Common myeloid progenitor, CD34-positive (primary cell): ENCODE results near the gene ADSS2.
A peak's percentile ranks its signal among the peaks of the same experiment; 100 is the strongest.

Source experiments
- CTCF ChIA-PET: fragments of 350-600 bp; sonication (Branson Sonifier 250); formaldehyde crosslinking; loops from one replicate; lab custom pipeline; 2021; ENCODE audit warnings: antibody characterized with exemption; lab: Charles Lee
- POLR2A ChIA-PET: fragments of 350-600 bp; sonication (Branson Sonifier 250); formaldehyde crosslinking; loops from one replicate; lab custom pipeline; 2021; ENCODE audit warnings: antibody characterized with exemption; lab: Charles Lee
- DNase-seq, 3 donors: peaks; one replicate each; pipeline versions ENCODE4 v3.0.0 to v3.0.0-alpha.2; 2013
- H3K27ac ChIP-seq, 2 experiments: 1 replicate in 1 of 2; 2 replicates in 1 of 2; pipeline ENCODE4 v1.7.0; 2013; ENCODE audit warnings: inconsistent platforms in 2 of 2, low read length in 2 of 2, mild to moderate bottlenecking in 2 of 2, low read depth in 1 of 2, moderate library complexity in 1 of 2; ENCODE audit not compliant: severe bottlenecking in 2 of 2, insufficient read depth in 1 of 2, poor library complexity in 1 of 2
- H3K27me3 ChIP-seq, 5 experiments: replicated peaks in 2 of 5; 1 replicate in 3 of 5; 2 replicates in 2 of 5; pipeline versions ENCODE4 v1.6.1 to v1.7.0; 2013; ENCODE audit warnings: low read length in 4 of 5, mild to moderate bottlenecking in 2 of 5, moderate library complexity in 2 of 5, inconsistent platforms in 1 of 5; ENCODE audit not compliant: insufficient read depth in 5 of 5, control insufficient read depth in 4 of 5
- H3K36me3 ChIP-seq, 4 experiments: 1 replicate in 2 of 4; 2 replicates in 2 of 4; pipeline versions ENCODE4 v1.6.1 to v1.7.0; 2013; ENCODE audit warnings: low read length in 3 of 4, control low read depth in 1 of 4, mild to moderate bottlenecking in 1 of 4; ENCODE audit not compliant: control insufficient read depth in 4 of 4, insufficient read depth in 4 of 4
- H3K4me1 ChIP-seq, 4 experiments: 1 replicate in 3 of 4; 2 replicates in 1 of 4; pipeline versions ENCODE4 v1.6.1 to v1.7.1; 2013; ENCODE audit warnings: low read length in 3 of 4, mild to moderate bottlenecking in 3 of 4, control low read depth in 1 of 4, inconsistent platforms in 1 of 4, moderate library complexity in 1 of 4; ENCODE audit not compliant: control insufficient read depth in 4 of 4, insufficient read depth in 4 of 4; ENCODE audit errors: control extremely low read depth in 1 of 4
- H3K4me3 ChIP-seq, 7 experiments: 1 replicate in 4 of 7; 2 replicates in 3 of 7; pipeline versions ENCODE4 v1.5.1 to v1.7.0; 2013; ENCODE audit warnings: mild to moderate bottlenecking in 7 of 7, low read length in 6 of 7, moderate library complexity in 6 of 7, inconsistent platforms in 2 of 7, low read depth in 2 of 7, control low read depth in 1 of 7; ENCODE audit not compliant: insufficient read depth in 4 of 7, control insufficient read depth in 1 of 7; ENCODE audit errors: extremely low read depth in 1 of 7
- H3K9me3 ChIP-seq, 5 experiments: 1 replicate in 4 of 5; 2 replicates in 1 of 5; pipeline versions ENCODE4 v1.6.1 to v1.7.1; 2013; ENCODE audit warnings: low read length in 4 of 5, mild to moderate bottlenecking in 2 of 5, inconsistent platforms in 1 of 5, low read depth in 1 of 5, moderate library complexity in 1 of 5; ENCODE audit not compliant: control insufficient read depth in 4 of 5, insufficient read depth in 2 of 5; ENCODE audit errors: control extremely low read depth in 1 of 5
- WGBS: methylation state at CpG from one replicate; pipeline ENCODE4 v1.1.5; 2013; ENCODE audit not compliant: insufficient coverage; 5-methylcytosine and 5-hydroxymethylcytosine counted together

Gene ADSS2

DNA sequence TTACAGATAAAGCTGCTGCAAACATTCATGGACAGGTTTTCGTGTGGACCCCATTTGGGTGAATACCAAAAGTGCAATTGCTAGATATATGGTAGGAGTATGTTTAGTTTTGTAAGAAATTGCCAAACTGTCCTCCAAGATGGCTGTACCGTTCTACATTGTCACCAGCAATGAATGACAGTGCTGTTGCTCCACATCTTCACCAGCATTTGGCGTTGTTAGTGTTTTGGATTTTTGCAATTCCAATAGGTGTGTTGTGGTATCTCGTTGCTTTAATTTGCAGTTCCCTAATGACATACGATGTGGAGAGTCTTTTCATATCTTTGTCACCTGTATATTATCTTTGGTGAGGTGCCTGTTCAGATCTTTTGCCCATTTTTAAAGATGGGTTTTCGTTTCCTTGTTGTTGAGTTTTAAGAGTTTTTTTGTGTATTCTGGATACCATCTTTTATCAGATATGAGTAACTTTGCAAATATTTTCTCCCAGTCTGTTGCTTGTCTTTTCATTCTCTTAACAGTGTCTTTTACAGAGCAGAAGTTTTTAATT lies 21.4 kb upstream of the ADSS2 start:
- POLR2A ChIA-PET = no interaction called here
- no peaks in the 10 kb centered on the region for H3K36me3 ChIP-seq
- H3K4me1 ChIP-seq = no peaks in the 10 kb centered on the region
- no peak for DNase-seq
- 100% methylated on average over 2 of the region's 6 CpGs for WGBS
- no peak overlapping the region for H3K4me3 ChIP-seq
- CTCF ChIA-PET = no interaction called here
- no peaks in the 10 kb centered on the region for H3K27me3 ChIP-seq
- H3K9me3 ChIP-seq = peaks cover 0 to 4% (median 0%) of the 10 kb centered on the region in 5 experiments
- no peak overlapping the region for H3K27ac ChIP-seq

DNA sequence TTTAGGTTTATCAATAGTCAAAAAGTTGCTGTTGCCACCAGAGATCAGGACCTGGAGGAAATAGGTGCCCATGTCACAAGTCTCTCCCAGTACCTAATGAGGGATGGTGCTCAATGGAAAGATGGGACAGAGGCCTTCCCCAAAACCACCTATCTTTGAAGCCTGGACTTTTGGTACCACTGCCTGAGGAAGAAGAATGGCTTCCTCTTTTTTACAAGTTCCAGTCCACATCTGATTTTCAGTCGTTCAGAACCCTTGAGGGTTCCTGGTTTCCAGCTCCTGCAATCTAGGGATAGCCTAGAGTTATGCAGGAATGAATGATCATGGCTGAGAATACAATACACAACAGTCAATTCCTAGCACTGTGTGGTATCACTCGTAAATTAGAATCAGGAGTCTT lies 15.0 kb upstream of the ADSS2 start:
- no peak for DNase-seq
- H3K27me3 ChIP-seq = no peaks in the 10 kb centered on the region
- H3K27ac ChIP-seq = no peak overlapping the region
- CTCF ChIA-PET = no interaction called here
- no peak overlapping the region for H3K4me3 ChIP-seq
- no peaks in the 10 kb centered on the region for H3K36me3 ChIP-seq
- no CpG with 5 or more reads among the region's 2 CpGs for WGBS
- peaks cover 0 to 3% (median under 1%) of the 10 kb centered on the region in 4 experiments for H3K4me1 ChIP-seq
- POLR2A ChIA-PET = no interaction called here
- no peaks in the 10 kb centered on the region for H3K9me3 ChIP-seq

DNA sequence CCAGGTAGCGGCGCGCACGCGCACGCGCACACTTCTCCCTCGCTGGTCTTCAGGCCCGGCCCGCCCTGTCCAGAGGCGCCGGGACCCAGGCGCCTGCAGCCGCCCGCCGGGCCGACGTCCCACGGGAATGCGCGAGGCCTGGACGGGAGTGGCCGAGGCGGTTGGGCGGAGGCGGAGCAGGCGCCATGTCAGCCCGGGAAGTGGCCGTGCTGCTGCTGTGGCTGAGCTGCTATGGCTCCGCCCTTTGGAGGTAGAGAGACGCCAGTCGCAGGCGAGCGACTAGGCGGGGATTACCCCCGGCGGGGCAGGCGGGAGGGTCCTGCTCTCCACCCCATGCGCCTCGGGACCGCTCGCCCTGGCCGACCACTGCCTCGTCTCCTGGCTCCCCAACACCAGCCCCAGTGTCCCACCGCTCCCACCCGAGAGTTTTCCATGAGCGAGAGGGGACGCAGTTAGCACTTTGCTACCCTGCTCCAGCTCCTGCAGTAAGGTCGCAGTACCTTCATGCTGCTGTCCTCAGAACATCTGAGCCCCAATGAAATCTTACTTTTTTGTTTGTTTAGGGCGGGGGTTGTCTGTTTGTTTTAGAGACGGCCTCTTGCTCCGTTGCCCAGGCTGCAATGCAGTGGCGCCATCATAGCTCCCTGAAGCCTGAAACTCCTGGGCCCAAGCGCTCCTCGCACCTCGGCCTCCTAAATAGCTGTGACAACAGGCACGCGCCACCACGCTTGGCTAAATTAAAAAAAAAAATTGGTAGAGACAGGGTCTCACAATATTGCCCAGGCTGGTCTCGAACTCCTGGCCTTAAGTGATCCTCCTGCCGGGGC lies 9.7 kb upstream of the ADSS2 start, which contains the start of gene CATSPERE:
Gene CATSPERE, plus strand, starts transcription at position 29 of the 827 bp plus-strand sequence. Its CDS starts 157 bp downstream, at position 186.
- Histone ChIP-seq H3K27me3 (no peaks in the 10 kb centered on the region), H3K27ac (peak within 1 kb of the TSS; percentile 58 to 77), H3K4me1 (peaks cover 2 to 12% (median 8%) of the 10 kb centered on the region in 4 experiments), H3K36me3 (no peaks in the 10 kb centered on the region), H3K9me3 (peaks cover 0 to 3% (median 0%) of the 10 kb centered on the region in 5 experiments), H3K4me3 (peak within 1 kb of the TSS; percentile 40 to 87 (median 73))
- CTCF ChIA-PET = interaction anchor here (1.3 to 1.5 kb wide), 2 partner anchors 15 to 34 kb away, joined by 3 read pairs; no protein-coding TSS in a partner anchor
- POLR2A ChIA-PET = no interaction called here
- 17% methylated on average over 57 of the region's 61 CpGs for WGBS
- DNase-seq = peak; percentile 63 to 81 (median 75)

DNA sequence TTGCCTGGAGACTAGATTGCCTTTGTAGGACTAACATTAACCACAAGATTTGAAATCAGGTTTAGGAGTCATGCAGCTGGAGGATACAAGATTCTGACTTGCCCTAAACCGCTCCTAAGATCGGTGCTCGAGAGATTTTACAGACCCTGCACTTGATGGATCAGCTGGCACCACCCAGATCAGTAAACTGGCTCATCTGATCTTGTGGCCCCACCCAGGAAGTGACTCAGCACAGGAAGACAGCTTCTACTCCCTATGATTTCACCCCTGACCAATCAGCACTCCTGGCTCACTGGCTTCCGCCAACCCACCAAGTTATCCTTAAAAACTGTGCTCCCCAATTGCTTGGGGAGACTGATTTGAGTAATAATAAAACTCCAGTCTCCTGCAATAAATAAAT lies 8.5 kb upstream of the ADSS2 start:
- H3K27ac ChIP-seq = no peak overlapping the region
- 100% methylated on average over 3 of the region's 4 CpGs for WGBS
- no peak overlapping the region for H3K4me3 ChIP-seq
- H3K27me3 ChIP-seq = no peaks in the 10 kb centered on the region
- POLR2A ChIA-PET = no interaction called here
- H3K4me1 ChIP-seq = peaks cover 2 to 12% (median 8%) of the 10 kb centered on the region in 4 experiments
- H3K9me3 ChIP-seq = peaks cover 0 to 3% (median 0%) of the 10 kb centered on the region in 5 experiments
- CTCF ChIA-PET = no interaction called here
- no peaks in the 10 kb centered on the region for H3K36me3 ChIP-seq
- DNase-seq = peak; percentile 13 to 31 (median 14)

DNA sequence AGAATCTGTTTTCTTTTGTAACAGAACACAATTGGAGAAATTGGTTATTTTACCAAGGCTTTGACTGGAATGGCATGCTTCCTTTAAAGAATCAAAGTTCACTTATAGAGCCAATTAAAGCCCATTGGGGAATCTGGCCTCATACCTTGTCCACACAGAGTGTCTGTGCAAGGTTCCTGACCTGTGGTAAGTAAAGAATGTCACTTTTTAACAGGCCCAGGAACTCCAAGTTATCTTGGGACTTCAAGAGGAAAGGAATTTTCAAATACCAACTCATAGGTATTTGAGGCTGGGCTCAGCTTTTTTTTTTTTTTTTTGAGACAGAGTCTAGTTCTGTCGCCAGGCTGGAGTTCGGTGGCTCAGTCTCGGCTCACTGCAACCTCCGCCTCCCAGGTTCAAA lies 7.1 kb upstream of the ADSS2 start:
- Histone ChIP-seq H3K27ac (no peak overlapping the region), H3K4me1 (peaks cover 2 to 12% (median 8%) of the 10 kb centered on the region in 4 experiments), H3K9me3 (peaks cover 0 to 3% (median 0%) of the 10 kb centered on the region in 5 experiments), H3K36me3 (no peaks in the 10 kb centered on the region), H3K4me3 (no peak overlapping the region), H3K27me3 (no peaks in the 10 kb centered on the region)
- POLR2A ChIA-PET = no interaction called here
- DNase-seq = no peak
- WGBS = no CpG with 5 or more reads among the region's 4 CpGs
- CTCF ChIA-PET = no interaction called here

DNA sequence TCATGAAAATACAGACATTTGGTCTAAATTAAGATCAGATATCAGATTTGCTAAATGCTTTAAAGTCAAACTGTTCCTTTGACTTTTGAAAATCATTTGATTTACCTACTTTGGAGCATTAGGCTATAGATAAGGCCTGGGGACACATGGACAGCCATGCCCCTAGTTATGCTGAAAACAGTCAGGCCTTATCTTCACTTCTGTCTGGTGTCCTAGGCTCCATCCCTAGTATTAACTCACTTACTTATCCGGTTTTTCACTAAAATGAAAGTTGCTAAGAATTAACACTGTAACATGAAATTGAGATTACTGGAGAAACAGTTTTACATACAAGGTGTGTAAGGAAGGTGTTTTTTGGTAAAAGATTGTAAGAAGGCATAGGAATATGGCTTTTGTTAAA lies 4.9 kb upstream of the ADSS2 start:
- H3K4me3 ChIP-seq = no peak overlapping the region
- peaks cover 5 to 14% (median 8%) of the 10 kb centered on the region in 4 experiments for H3K4me1 ChIP-seq
- no peaks in the 10 kb centered on the region for H3K36me3 ChIP-seq
- no CpG with 5 or more reads among the region's 1 CpG for WGBS
- peaks cover 0 to 3% (median 0%) of the 10 kb centered on the region in 5 experiments for H3K9me3 ChIP-seq
- CTCF ChIA-PET = no interaction called here
- no peak overlapping the region for H3K27ac ChIP-seq
- no peaks in the 10 kb centered on the region for H3K27me3 ChIP-seq
- no peak for DNase-seq
- POLR2A ChIA-PET = no interaction called here

DNA sequence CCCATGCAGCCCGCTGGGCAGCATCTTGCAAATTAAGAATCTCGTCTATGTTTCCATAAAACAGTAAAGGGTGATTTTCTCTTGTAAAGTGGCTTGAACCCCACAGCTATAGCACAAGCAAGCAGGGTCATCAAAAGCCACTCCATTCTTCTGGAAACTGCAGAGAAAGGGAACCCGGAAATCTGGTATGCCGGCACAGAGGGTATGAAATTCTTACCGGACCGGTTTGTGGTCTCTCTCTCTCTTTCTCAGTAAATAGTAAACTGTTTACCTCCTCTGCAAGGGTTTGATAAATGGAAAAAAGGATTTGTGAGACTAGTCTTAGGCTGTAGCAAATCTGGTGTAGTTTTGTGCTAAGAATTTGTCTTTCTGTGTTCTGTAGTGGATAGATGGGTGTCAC lies 2.7 kb upstream of the ADSS2 start:
- Histone ChIP-seq H3K4me1 (peaks cover 11 to 25% (median 20%) of the 10 kb centered on the region in 4 experiments), H3K9me3 (peaks cover 0 to 3% (median 0%) of the 10 kb centered on the region in 5 experiments), H3K27me3 (no peaks in the 10 kb centered on the region), H3K36me3 (peaks cover 0 to 2% (median 0%) of the 10 kb centered on the region in 4 experiments), H3K27ac (no peak overlapping the region), H3K4me3 (no peak overlapping the region)
- 91% methylated on average over 2 of the region's 6 CpGs for WGBS
- no peak for DNase-seq
- POLR2A ChIA-PET = no interaction called here
- CTCF ChIA-PET = no interaction called here
